ENCODE measurements around the gene TBCD.

TBCD gene

GRCh38 chr17:82907797-82908542 is 156.1 kb downstream of the TBCD start:
- TF ChIP-seq CTCF (IDR thresholded peaks at IDR 0.05), result no peak
- no peak for TF ChIP-seq ZFX (IDR thresholded peaks at IDR 0.05; ENCODE audit: borderline replicate concordance)
- H3K27ac ChIP-seq, result no peak overlapping the region

GRCh38 chr17:82908543-82909160 is 156.8 kb downstream of the TBCD start:
- TF ChIP-seq ZFX (IDR thresholded peaks at IDR 0.05; ENCODE audit: borderline replicate concordance), result no peak
- TF ChIP-seq CTCF (IDR thresholded peaks at IDR 0.05), result no peak
- H3K27ac ChIP-seq, result no peak overlapping the region

GRCh38 chr17:82909322-82909904 is 157.5 kb downstream of the TBCD start:
- no peak overlapping the region for H3K27ac ChIP-seq
- TF ChIP-seq CTCF (IDR thresholded peaks at IDR 0.05) (no peak), ZFX (IDR thresholded peaks at IDR 0.05; ENCODE audit: borderline replicate concordance) (no peak)

GRCh38 chr17:82910041-82910481 is 158.2 kb downstream of the TBCD start:
- no peak overlapping the region for H3K27ac ChIP-seq
- no peak for TF ChIP-seq CTCF (IDR thresholded peaks at IDR 0.05)
- TF ChIP-seq ZFX (IDR thresholded peaks at IDR 0.05; ENCODE audit: borderline replicate concordance), result no peak

- TF ChIP-seq CTCF (IDR thresholded peaks at IDR 0.05) (no peak), ZFX (IDR thresholded peaks at IDR 0.05; ENCODE audit: borderline replicate concordance) (no peak)
- H3K27ac ChIP-seq, result no peak overlapping the region
Measured at GRCh38 chr17:82910770-82911169, 158.9 kb downstream of the TBCD start.

GRCh38 chr17:82911822-82912221 is 160.0 kb downstream of the TBCD start:
- H3K27ac ChIP-seq, result no peak overlapping the region
- TF ChIP-seq ZFX (IDR thresholded peaks at IDR 0.05; ENCODE audit: borderline replicate concordance) (no peak), CTCF (IDR thresholded peaks at IDR 0.05) (no peak)

All from 22Rv1 (cell line).